Prostate gland (tissue), 2 donors: ENCODE data around the gene SF3A2. TPM values are rescaled to one million over a fixed set of nuclear protein-coding genes. Genes with fewer than 3 reads are reported as not detected.

Source experiments
- DNase-seq: peaks from one replicate; pipeline ENCODE4 v3.0.0-alpha.2; 2019; ENCODE audit warnings: low spot score
- H3K27ac ChIP-seq, 2 donors: fragments of 200-600 bp; sonication (generic); 2 replicates each; pipeline ENCODE4 v1.5.1; 2017 to 2019
- H3K27me3 ChIP-seq: fragments of 200-600 bp; sonication (generic); replicated peaks from 2 replicates; pipeline ENCODE4 v1.5.1; 2019; ENCODE audit not compliant: insufficient read depth
- H3K36me3 ChIP-seq, 2 donors: fragments of 200-600 bp; sonication (generic); 1 replicate in 1 of 2; 2 replicates in 1 of 2; pipeline versions ENCODE4 v1.5.1 to v1.8.1; 2017 to 2019
- H3K4me1 ChIP-seq: fragments of 200-600 bp; sonication (generic); replicated peaks from 2 replicates; pipeline ENCODE4 v1.5.1; 2019
- H3K4me3 ChIP-seq, 2 donors: fragments of 200-600 bp; sonication (generic); 2 replicates each; pipeline ENCODE4 v1.5.1; 2017 to 2019
- H3K9me3 ChIP-seq: fragments of 200-600 bp; sonication (generic); 2 replicates; pipeline ENCODE4 v1.5.1; 2017
- POLR2A ChIP-seq: fragments of 450-650 bp; IDR thresholded peaks from one replicate; pipeline ENCODE4 v1.6.1; 2016; ENCODE audit warnings: antibody characterized with exemption, mild to moderate bottlenecking
- POLR2AphosphoS5 ChIP-seq: sonication (generic); formaldehyde crosslinking; IDR thresholded peaks from one replicate; pipeline ENCODE4 v1.6.1; 2017; ENCODE audit warnings: antibody characterized with exemption
- WGBS: methylation state at CpG from one replicate; pipeline ENCODE4 v1.1.5; 2018; 5-methylcytosine and 5-hydroxymethylcytosine counted together
- intact Hi-C: fragments of 100-400 bp; cut with DNase I; formaldehyde crosslinking; loops from one replicate; pipeline ENCODE4 v1.14.2; 2022
- total RNA-seq, 2 donors: library from RNA; depleted of rRNA; stranded (reverse); fragments of >200 nt; gene quantifications; one replicate each; pipeline ENCODE4 v1.1.0, GENCODE V29; 2016
- TF ChIP-seq, protein P1 (sequence below), 4 experiments: fragments of 200-600 bp in 2 of 4; fragments of 450-650 bp in 2 of 4; sonication (generic) in 2 of 4; IDR thresholded peaks; 1 replicate in 3 of 4; 2 replicates in 1 of 4; pipeline ENCODE4 v1.5.1; 2016 to 2019; ENCODE audit warnings: antibody characterized with exemption in 4 of 4, mild to moderate bottlenecking in 2 of 4, moderate library complexity in 2 of 4

The SF3A2 gene
- total RNA-seq, 2 donors from 2014 or later, result 31.9 to 113 TPM

DNA sequence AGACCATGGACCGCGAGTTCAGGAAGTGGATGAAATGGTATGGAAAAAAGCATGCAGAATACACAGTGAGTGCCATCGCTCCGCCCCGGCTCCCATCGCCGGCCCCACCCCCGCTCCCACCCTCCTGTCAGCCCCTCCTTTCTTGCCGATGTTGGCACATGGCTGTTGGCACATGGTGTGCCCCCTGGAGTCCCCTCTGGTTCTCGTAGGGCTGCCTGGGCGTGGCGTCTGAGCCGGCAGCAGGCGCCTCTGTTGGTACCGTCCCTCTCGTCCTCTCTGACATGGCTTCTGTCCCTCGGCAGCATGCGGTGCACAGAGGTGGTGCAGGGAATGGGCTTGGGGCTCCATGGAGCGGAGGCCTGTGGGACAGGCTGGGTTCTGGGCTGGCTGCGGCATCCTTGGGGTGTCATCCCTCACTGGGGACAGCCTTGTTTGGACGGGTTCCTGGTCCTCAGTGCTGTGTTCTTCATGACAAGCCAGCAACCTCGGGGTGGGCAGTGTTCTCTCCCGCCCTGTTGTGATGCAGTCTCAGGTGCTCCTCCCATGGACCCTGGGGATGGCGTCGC, 42.0 kb upstream of the SF3A2 start:
- peaks cover 6 to 23% of the 10 kb centered on the region in 2 donors for H3K36me3 ChIP-seq
- no peaks in the 10 kb centered on the region for H3K9me3 ChIP-seq
- no peak for DNase-seq
- H3K4me3 ChIP-seq, result no peak overlapping the region
- intact Hi-C loops, result no loop called here
- WGBS, result 90% methylated on average over 25 of the region's 25 CpGs
- H3K27me3 ChIP-seq, result no peaks in the 10 kb centered on the region
- no peak overlapping the region for H3K27ac ChIP-seq
- H3K4me1 ChIP-seq, result no peaks in the 10 kb centered on the region
- TF ChIP-seq POLR2A, result no peak
- no peak for TF ChIP-seq POLR2AphosphoS5
- TF ChIP-seq, protein P1, sequence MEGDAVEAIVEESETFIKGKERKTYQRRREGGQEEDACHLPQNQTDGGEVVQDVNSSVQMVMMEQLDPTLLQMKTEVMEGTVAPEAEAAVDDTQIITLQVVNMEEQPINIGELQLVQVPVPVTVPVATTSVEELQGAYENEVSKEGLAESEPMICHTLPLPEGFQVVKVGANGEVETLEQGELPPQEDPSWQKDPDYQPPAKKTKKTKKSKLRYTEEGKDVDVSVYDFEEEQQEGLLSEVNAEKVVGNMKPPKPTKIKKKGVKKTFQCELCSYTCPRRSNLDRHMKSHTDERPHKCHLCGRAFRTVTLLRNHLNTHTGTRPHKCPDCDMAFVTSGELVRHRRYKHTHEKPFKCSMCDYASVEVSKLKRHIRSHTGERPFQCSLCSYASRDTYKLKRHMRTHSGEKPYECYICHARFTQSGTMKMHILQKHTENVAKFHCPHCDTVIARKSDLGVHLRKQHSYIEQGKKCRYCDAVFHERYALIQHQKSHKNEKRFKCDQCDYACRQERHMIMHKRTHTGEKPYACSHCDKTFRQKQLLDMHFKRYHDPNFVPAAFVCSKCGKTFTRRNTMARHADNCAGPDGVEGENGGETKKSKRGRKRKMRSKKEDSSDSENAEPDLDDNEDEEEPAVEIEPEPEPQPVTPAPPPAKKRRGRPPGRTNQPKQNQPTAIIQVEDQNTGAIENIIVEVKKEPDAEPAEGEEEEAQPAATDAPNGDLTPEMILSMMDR (IDR thresholded peaks at IDR 0.05), result no peak

DNA sequence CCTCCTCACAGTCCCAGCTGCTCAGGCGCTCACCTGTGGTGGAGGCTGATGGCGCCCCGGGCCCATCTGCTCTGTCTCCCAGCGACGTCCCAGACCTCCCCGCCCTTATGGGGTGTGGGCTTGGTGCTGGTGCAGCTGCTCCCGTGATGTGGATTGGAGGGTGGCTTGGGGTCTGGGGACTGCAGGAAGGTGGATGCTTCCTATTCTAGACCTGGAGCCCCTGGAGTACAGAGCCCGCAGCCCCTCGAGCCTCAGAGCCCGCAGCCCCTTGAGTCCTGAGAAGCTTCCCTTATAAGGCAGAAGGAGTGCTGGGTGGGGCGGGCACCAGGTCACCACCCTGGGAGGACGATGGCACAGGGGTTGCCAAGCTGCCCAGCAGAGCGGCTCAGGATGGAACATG, 41.3 kb upstream of the SF3A2 start:
- H3K9me3 ChIP-seq, result no peaks in the 10 kb centered on the region
- WGBS, result 91% methylated on average over 13 of the region's 13 CpGs
- no peaks in the 10 kb centered on the region for H3K27me3 ChIP-seq
- H3K27ac ChIP-seq, result no peak overlapping the region
- peaks cover 6 to 23% of the 10 kb centered on the region in 2 donors for H3K36me3 ChIP-seq
- intact Hi-C loops, result no loop called here
- TF ChIP-seq, protein P1 (IDR thresholded peaks at IDR 0.05), result no peak
- TF ChIP-seq POLR2AphosphoS5 (no peak), POLR2A (no peak)
- no peak for DNase-seq
- no peak overlapping the region for H3K4me3 ChIP-seq
- no peaks in the 10 kb centered on the region for H3K4me1 ChIP-seq

DNA sequence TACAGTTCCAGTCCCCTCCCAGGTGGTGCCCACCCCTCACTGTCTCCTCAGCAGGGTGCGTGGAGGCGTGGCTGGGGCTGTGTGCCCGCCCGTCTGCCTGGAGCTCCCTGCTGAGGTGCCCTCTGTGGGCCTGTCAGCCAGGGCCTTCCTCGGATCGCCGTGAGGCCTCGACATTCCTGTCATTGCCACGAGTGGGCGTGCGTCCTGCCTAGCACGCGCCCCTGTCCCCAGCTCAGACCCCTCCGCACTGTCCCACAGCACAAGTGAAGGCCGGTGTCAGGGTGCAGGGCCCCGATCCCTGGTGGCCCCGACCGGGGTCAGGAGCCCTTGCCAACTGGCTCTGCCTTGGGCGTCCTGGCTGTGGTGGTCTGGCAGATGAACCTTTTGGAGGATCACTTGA, 40.7 kb upstream of the SF3A2 start:
- H3K4me1 ChIP-seq, result no peaks in the 10 kb centered on the region
- intact Hi-C loops, result no loop called here
- no peaks in the 10 kb centered on the region for H3K27me3 ChIP-seq
- TF ChIP-seq POLR2AphosphoS5, result no peak
- no peak for TF ChIP-seq POLR2A
- TF ChIP-seq, protein P1 (IDR thresholded peaks at IDR 0.05), result no peak
- no peak overlapping the region for H3K4me3 ChIP-seq
- DNase-seq, result no peak
- H3K36me3 ChIP-seq, result peaks cover 6 to 17% of the 10 kb centered on the region in 2 donors
- WGBS, result 91% methylated on average over 18 of the region's 19 CpGs
- no peak overlapping the region for H3K27ac ChIP-seq
- no peaks in the 10 kb centered on the region for H3K9me3 ChIP-seq

DNA sequence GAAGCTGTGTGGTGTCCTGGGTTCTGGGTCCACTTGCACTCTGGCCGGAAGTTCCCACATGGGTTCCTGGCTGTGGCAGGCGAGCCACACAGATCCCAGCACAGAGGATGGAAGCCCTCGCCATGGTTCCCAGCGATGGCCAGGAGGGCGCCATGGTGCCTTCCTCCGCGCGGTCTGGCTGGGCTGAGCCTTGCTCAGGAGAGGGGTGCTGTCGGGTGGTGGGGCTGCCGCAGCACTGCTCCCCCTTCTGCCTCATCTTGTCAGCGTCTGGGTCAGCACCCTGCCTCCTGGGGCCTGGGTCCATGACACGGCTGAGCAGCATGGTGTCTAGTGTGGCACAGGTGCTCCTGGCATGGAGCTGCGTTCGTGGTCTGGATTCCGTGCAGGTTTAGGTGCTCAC, 39.4 kb upstream of the SF3A2 start:
- Histone ChIP-seq H3K27me3 (no peaks in the 10 kb centered on the region), H3K4me3 (no peak overlapping the region), H3K9me3 (no peaks in the 10 kb centered on the region), H3K36me3 (peaks cover 4 to 11% of the 10 kb centered on the region in 2 donors), H3K27ac (no peak overlapping the region), H3K4me1 (no peaks in the 10 kb centered on the region)
- WGBS, result 90% methylated on average over 15 of the region's 15 CpGs
- TF ChIP-seq POLR2A (no peak), POLR2AphosphoS5 (no peak)
- TF ChIP-seq, protein P1 (IDR thresholded peaks at IDR 0.05), result no peak
- DNase-seq, result no peak
- intact Hi-C loops, result no loop called here

DNA sequence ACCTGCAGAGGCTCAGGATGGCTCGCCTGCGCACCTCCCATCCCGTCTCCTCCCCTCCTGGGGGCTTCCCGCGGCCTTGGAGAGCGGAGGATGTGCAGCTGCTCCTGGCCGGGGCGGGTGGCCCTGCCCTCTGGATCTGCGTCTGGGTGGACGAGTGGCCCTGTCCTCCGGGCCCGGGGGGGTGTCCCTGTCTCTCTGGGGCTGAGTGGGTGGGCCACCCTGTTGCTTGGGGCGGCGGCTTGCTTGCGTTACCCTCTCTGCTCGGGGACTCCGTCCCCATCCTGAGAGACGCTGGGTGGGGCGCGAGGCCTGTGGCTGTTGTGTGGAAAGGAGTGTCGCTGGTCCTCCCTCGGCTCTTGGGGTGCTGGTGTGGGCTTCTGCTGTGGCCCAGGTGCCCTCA, 38.3 kb upstream of the SF3A2 start:
- WGBS, result 87% methylated on average over 20 of the region's 22 CpGs
- Histone ChIP-seq H3K4me3 (no peak overlapping the region), H3K4me1 (no peaks in the 10 kb centered on the region), H3K9me3 (no peaks in the 10 kb centered on the region), H3K27ac (no peak overlapping the region), H3K36me3 (peaks cover 4 to 11% of the 10 kb centered on the region in 2 donors), H3K27me3 (no peaks in the 10 kb centered on the region)
- intact Hi-C loops, result no loop called here
- no peak for DNase-seq
- TF ChIP-seq, protein P1 (IDR thresholded peaks at IDR 0.05), result no peak
